Pulmonary artery endothelial cell (primary cell): ENCODE measurements around the gene DHX8. TPM values are rescaled to one million over a fixed set of nuclear protein-coding genes. Genes with fewer than 3 reads are reported as not detected.
A peak's percentile ranks its signal among the peaks of the same experiment; 100 is the strongest.
"Not testable (repeated sequence)": the region's sequence is repeated elsewhere in the genome, so short reads cannot be mapped to it uniquely, and the experiment has no call there.

Experiments used
- DNase-seq: peaks from one replicate; pipeline ENCODE4 v3.0.0-alpha.2; 2011; ENCODE audit warnings: low read depth, low spot score
- total RNA-seq: library from RNA; depleted of rRNA; stranded (reverse); fragments of >200 nt; gene quantifications from 2 replicates; pipeline ENCODE4 v1.2.3, GENCODE V29; 2014

The DHX8 gene
- total RNA-seq, 1 donor from 2014 or later = 54.8 TPM

- no peak for DNase-seq
Observed at GRCh38 chr17:43461185-43461584, 22.6 kb upstream of the DHX8 start.

GRCh38 chr17:43462569-43462968 is 21.2 kb upstream of the DHX8 start:
- not testable (repeated sequence) for DNase-seq

GRCh38 chr17:43463241-43463640 is 20.5 kb upstream of the DHX8 start:
- DNase-seq = no peak

- no peak for DNase-seq
Observed at GRCh38 chr17:43464046-43464445, 19.7 kb upstream of the DHX8 start.

- DNase-seq = no peak
Observed at GRCh38 chr17:43465049-43465448, 18.7 kb upstream of the DHX8 start.

GRCh38 chr17:43467981-43468581 is 15.7 kb upstream of the DHX8 start:
- DNase-seq = no peak

- no peak for DNase-seq
Observed at GRCh38 chr17:43468691-43469139, 15.1 kb upstream of the DHX8 start.

- DNase-seq = no peak
Observed at GRCh38 chr17:43469145-43469544, 14.6 kb upstream of the DHX8 start.

GRCh38 chr17:43471585-43472160 is 12.1 kb upstream of the DHX8 start:
- no peak for DNase-seq

GRCh38 chr17:43475494-43476089 is 8.2 kb upstream of the DHX8 start:
- no peak for DNase-seq

GRCh38 chr17:43476306-43476705 is 7.5 kb upstream of the DHX8 start:
- DNase-seq = not testable (repeated sequence)

- DNase-seq = no peak
Observed at GRCh38 chr17:43477832-43478634, 5.7 kb upstream of the DHX8 start.

GRCh38 chr17:43479948-43480347 is 3.8 kb upstream of the DHX8 start:
- no peak for DNase-seq

GRCh38 chr17:43482103-43483012 is 1.4 kb upstream of the DHX8 start:
- no peak for DNase-seq

GRCh38 chr17:43490621-43491020 is 6.8 kb downstream of the DHX8 start:
- DNase-seq = no peak

- DNase-seq = not testable (repeated sequence)
Observed at GRCh38 chr17:43509440-43509839, 25.7 kb downstream of the DHX8 start.

GRCh38 chr17:43511199-43511598 is 27.4 kb downstream of the DHX8 start:
- DNase-seq = not testable (repeated sequence)

- no peak for DNase-seq
Observed at GRCh38 chr17:43515656-43516055, 31.9 kb downstream of the DHX8 start.

GRCh38 chr17:43517161-43517560 is 33.4 kb downstream of the DHX8 start:
- no peak for DNase-seq

- peak; percentile 27 for DNase-seq
Observed at GRCh38 chr17:43517615-43518386, 34.0 kb downstream of the DHX8 start.
